A204.1 (cell line): ENCODE measurements around the gene RBM33.
"Not testable (repeated sequence)": the region's sequence is repeated elsewhere in the genome, so short reads cannot be mapped to it uniquely, and the experiment has no call there.

ENCODE experiments used
- FAIRE-seq: peaks from 2 replicates; lab custom pipeline; 2012; peaks lifted over from hg19 to GRCh38; lab: Jason Lieb, UNC

RBM33 gene

DNA sequence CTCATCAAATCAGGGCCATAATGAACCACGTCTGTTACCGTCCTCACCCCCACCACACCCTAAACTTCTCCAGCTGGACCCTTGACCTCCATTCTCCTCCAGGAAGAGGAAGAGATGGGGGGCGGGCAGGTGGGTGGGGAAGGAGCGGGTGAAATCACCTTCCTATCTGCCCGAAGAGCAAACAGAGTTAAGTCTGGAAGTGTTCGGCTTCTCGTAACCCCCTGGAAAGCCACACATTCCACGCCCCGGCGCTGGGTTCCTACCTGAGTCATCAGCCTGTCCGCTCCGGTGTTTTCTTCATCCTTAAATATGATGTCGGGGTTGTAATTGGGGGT, 167.1 kb downstream of the RBM33 start:
- FAIRE-seq: no peak

- no peak for FAIRE-seq
These were observed 167.7 kb downstream of the RBM33 start, which contains the start of gene SHH for GRCh38 chr7:155811895-155812761. Gene SHH, minus strand, starts transcription at chr7:155812463. Its CDS starts 341 bp downstream, at chr7:155812122.

GRCh38 chr7:155813125-155813524, 168.7 kb downstream of the RBM33 start:
- no peak for FAIRE-seq

GRCh38 chr7:155813546-155814315, 169.3 kb downstream of the RBM33 start:
- FAIRE-seq: no peak

- FAIRE-seq: no peak
These were observed 170.1 kb downstream of the RBM33 start for GRCh38 chr7:155814316-155815276.

GRCh38 chr7:155815332-155816191, 171.1 kb downstream of the RBM33 start:
- no peak for FAIRE-seq

DNA sequence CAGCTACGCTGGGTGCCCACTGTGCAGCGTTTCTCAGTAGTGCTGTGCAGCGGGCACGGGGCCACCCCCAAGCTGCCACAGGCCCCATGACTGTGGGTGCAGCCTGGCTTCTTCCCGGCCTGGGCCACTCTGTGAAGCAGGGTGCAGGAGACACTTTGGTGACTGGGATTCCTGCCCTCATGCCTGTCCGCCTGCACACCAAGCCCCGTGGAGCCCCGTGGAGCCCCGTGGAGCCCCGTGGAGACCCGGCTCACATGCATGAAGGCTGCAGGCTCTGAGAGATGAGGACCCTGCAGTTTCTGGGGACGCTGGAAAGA, 171.7 kb downstream of the RBM33 start:
- no peak for FAIRE-seq

- no peak for FAIRE-seq
These were observed 172.5 kb downstream of the RBM33 start for GRCh38 chr7:155816996-155817395.

GRCh38 chr7:155817515-155817914, 173.1 kb downstream of the RBM33 start:
- FAIRE-seq: not testable (repeated sequence)

GRCh38 chr7:155818154-155818819, 173.8 kb downstream of the RBM33 start:
- no peak for FAIRE-seq

GRCh38 chr7:155818820-155819168, 174.3 kb downstream of the RBM33 start:
- no peak for FAIRE-seq

GRCh38 chr7:155819186-155819585, 174.7 kb downstream of the RBM33 start:
- FAIRE-seq: no peak

DNA sequence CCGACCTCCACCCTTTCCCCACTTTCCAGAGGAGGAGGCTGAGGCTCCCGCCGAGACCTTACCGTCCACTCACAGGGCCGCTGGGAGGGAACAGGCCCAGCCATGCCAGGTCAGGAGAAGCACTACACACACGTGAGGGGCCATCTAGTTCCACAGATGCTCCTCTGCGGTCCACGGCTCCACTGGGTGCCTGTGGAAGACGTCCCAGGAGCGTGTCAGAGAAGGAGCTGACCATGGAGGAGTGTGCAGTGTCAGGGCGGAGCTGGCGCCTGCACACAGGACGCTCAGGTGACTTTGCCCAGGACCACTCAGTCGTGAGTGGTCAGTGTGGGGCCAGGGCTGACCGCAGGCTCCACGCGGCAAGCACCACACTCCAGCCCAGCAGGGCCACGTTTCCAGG, 175.8 kb downstream of the RBM33 start:
- no peak for FAIRE-seq

DNA sequence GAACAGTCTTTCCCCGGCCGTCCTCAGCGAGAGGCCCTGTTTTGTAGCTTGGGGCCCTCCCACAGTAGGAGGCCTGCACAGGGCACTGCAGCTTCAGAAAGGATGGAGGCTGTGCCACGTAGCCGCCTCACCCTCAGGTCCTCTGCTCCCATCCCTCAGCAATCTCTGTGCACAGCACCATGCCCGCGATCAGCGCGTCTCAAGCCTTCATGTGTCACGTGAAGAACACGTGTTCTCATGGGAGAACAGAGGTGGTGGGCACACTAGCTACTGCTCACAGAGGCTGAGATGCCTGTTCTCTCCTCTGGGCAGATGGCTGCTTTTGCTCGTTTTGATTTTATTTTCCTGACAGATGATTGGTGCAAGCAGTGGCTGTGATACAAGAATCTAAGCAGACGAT, 176.3 kb downstream of the RBM33 start:
- FAIRE-seq: no peak

DNA sequence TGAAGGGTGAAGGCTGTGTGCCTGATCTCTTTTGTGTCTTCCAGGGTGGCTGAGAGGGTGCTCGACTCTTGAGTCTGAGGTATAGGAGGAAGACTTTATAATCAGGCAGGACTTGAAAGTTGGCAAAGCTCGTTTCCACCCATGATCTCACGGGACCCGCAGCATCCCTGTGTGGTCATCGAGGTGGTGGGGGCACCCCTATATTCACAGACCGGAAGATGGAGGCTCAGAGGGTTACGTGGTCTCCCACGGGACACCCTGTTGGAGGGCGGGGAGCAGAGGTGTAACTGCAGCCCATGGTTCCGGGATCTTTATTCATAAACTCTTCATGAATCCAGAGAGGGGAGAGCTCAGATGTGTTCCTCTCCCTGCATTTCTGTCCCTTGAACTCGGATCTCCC, 177.4 kb downstream of the RBM33 start:
- FAIRE-seq: no peak

GRCh38 chr7:155824227-155824886, 179.9 kb downstream of the RBM33 start:
- no peak for FAIRE-seq

DNA sequence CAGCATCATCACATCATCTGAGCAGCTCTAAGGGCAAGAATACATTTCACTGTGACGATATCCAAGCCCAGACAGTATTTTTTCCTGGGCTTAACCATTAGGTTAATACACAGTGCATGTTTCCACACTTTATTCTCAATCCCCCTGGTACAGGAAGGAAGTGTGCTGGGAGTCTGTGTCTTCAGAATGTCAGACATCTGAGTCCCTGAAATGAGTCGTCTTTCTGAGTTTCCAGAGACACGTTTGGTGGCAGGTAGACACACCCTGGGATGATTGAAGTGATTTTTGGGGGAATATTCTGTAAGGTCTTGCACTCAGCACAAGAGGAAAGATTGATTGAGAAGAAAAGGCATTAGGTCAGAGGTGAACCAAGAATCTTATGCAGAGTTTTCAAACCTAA, 180.9 kb downstream of the RBM33 start:
- no peak for FAIRE-seq

GRCh38 chr7:155829796-155830470, 185.5 kb downstream of the RBM33 start:
- FAIRE-seq: no peak
